GM10847 (cell line): ENCODE results near the gene DNAAF8.

Experiments used
- POLR2A ChIP-seq: IDR thresholded peaks from 2 replicates; pipeline ENCODE4 v1.6.1; 2011; ENCODE audit not compliant: insufficient read length; ENCODE audit errors: extremely low read depth

Gene DNAAF8

DNA sequence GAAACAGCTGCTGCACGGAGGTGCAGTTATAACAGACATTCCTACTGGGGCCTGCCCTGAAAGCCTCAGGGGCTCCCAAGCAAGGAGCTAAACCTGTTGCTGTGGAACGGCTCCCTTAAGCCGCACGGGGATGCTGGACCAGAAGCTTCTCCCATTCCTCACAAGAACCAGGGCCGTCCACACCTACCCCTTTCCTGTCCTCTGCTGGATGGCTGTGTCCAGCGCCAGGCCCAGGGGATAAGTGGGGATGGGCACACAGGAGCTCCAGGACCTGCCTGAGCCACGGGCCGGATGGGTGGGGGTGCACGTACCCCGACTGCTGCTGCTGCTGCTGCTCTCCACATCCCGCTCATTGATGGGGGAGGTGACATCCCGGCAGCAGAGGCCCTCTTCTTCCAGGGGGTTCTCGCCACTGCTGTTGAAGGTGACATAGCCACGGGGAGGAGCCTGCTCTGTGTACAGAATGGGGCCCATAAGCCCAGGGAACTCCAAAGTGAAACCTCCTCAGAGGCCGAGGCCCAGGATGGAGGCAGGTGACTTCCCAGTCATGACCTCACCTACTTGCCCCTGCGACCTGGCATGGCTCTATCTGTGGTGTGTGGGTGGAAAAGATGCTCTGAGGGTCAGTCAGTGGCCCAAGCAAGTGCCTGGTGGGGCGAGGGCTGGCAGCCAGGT is 32.4 kb upstream of the DNAAF8 start:
- no peak for TF ChIP-seq POLR2A

DNA sequence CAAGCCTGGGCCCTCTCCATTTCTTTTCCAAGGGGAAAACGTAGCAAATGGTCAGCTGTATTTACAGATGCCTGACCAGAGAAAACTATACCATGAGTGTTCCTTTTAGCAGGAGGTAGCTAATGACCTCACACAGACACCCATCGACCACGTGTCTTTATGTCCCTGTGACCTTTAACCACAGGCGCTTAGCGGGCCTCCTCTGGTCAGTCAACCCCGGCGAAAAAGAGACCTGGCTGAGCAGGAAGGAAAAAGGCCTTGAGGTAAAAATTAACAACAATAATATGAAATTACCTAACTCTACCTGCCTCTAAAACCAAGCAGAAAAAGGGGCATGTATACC is 31.9 kb upstream of the DNAAF8 start:
- TF ChIP-seq POLR2A = no peak

DNA sequence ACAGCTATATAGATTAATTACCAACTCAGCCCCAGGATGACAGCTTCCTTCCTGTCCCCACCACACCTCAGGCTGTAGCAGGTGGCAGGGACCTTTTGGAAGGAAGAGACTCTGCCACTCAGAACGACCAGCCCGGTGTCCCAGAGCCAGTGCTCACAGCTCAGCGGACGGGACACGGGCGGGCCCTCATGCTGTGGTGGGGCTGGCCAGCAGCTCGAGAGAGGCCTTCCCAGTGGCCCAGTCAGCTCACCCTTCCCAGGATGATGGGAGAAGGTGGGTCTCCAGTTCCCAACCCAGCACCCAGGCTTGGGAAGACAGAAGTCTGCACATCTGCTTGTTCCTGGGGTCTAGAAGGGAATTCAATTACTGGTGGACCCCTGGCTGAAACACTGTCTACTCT is 30.4 kb upstream of the DNAAF8 start:
- no peak for TF ChIP-seq POLR2A

DNA sequence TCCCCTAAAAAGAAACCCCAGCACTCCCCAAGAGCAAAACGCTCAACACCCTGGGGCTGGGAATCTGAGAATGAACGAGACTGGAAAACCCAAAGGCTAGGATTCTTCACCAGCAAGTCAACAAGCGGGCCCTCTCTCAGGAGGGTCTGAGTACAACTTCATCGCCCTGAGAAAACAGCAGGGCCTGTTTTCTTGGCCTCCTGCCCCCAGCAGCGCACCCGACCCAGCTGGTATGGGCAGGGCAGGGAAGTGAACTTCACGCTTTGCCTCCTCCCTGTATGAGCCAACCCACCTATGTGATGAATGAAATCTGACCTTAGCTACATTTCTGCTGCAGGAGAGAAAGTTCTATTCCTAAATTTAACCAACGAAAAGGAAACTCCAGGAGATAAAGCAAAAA is 29.8 kb upstream of the DNAAF8 start:
- no peak for TF ChIP-seq POLR2A

DNA sequence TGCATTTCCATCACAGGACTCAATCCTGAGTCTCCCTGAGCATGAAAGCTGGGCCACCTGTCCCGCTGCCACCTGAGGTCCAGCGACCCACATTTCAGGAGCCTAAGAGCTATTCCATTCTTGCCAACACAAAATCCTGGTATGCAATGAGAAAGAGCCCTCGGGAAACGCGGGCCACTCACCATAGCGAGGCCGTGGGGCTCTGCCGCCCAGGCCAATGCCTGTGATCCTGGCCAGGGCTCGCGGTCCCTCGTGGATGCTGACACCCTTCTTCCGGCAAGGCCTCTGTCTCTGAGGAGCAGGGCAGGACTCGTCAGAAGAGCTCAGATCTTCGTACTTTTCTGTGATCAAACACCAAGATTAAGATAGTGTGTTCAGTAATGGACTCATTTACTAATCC is 29.4 kb upstream of the DNAAF8 start:
- no peak for TF ChIP-seq POLR2A

DNA sequence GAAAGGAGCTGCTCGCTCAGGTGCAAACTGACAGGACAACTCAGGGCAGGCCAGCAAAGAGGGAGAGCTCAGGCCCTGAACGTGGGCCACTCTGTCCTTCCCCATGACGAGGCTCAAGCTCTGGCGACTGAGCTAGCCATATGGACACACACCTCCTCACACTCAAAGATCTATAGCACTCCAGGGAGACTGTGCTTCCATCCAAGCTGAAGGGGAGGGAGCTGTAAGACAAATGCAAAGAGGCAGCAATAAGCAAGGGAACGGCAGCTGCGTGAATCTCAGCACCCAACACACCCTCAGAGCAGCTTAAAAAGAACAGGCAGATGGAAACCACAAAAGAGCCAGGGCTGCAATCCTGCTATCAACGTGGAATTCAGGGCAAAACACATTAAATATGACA is 27.5 kb upstream of the DNAAF8 start:
- no peak for TF ChIP-seq POLR2A

DNA sequence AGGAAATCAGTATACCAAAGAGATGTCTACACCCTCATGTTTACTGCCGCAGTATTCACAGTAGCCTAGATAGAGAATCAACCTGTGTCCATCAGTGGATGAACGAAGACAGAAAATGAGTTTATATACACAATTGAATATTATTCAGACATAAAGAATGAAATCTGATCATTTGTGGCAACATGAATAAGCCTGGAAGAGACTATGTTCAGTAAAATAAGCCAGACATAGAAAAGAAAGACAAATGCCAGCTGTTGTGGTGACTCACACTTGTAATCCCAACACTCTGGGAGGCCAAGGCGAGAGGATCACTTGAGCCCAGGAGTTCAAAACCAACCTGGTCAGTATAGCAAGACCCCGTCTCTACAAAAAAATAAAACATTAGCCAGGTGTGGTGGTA is 24.9 kb upstream of the DNAAF8 start:
- TF ChIP-seq POLR2A = no peak

DNA sequence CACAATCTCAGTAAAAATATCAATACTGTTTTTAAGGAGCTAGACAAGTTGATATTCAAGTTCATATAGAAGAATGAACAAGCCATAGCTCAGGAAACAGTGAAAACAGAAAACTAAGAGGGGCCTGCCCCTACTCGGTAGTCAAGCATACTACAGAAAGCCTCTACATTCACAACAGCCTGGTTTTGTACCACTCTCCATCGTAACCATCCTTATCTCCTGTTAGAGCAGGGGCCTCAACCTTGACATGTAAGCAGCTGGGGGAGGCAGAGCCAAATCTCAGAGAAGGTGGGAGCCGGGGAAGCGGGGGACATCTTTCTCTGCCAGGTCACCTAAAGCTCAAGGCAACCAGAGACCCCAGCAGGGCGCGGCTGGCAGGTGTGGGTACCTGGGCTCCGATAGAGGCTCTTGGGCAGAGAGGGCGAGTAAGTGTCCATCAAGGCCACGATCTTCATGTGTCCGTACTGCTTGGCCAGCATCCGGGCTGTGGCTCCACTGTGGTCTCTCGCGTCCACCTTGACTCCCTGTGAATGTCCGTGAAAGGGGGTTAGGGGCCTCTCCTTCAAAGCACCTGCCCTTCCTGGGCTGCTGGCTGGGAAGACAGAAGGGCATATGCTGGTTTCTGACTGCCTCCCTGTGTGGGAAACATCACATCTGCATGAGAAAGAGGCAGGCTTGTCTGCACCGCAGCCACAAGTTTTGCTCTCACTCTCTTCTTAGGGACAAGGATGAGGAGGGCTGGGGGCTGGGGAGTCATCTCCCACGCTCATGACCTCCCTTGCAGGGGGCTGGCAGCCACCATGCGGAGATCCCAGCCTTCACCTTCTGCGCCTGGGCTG is 20.5 kb upstream of the DNAAF8 start:
- no peak for TF ChIP-seq POLR2A

DNA sequence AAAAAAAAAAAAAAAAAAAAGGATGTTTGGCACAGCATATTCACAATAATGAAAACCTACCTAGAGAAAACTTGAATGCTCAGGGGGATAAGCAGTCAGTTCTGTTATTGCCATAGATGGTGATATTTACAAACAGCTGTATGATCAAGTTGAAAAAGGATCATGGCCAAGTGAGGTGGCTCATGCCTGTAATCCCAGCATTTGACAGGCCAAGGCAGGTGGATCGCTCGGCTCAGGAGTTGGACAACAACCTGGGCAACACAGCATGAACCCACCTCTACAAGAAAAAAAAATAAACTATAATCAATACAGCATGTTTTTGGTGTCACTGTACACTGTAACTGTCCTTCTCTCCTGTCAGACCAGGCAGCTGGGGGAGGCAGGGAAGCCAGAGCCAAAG is 19.3 kb upstream of the DNAAF8 start:
- TF ChIP-seq POLR2A = no peak

DNA sequence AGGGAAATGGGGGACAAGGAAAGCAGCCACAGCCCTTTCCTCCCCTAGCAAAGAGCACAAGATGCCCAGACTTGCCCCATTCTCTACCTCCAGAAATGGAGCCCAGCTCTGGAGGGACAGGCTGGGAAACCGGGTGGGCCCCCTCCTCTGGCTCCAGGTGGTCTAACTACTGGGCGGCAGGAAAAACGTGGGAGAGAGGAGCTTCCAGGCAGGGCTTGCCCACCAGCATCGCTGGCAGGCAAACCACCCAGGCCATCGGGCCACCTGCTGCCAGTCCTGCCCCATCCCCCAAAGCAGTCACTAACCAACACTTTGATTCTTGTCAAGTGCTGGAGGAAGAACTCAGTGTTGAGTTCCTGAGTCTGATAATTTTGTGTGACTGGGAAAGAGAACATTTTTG is 15.9 kb upstream of the DNAAF8 start:
- TF ChIP-seq POLR2A = no peak

DNA sequence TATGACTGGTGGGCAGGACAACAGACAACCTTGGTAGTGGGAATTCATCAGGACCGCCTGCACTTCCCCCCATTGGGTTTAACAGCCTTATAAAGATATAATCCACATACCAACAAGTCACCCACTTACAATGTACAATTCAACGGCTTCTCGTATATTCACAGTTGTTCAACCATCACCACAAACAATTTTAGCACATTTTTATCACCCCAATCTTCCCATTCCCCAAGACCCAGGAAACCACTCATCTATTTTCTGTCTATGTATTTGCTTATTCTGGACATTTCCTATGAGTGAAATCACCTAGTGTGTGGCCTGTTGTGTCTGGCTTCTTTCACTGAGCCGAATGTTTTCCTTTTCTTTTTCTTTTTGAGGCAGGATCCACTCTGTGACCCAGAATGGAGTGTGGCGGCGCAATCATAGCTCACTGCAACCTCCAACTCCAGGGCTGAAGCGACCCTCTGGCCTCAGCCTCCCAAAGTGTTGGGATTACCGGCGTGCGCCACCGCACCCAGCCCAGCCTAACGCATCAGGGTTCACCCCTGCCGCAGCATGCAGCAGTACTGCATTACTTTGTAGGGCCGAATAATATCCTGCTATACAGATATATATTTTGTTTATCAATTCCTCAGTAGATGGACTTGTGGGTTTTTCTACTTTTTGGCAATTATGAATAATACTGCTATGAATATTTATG is 11.1 kb upstream of the DNAAF8 start:
- TF ChIP-seq POLR2A = no peak

DNA sequence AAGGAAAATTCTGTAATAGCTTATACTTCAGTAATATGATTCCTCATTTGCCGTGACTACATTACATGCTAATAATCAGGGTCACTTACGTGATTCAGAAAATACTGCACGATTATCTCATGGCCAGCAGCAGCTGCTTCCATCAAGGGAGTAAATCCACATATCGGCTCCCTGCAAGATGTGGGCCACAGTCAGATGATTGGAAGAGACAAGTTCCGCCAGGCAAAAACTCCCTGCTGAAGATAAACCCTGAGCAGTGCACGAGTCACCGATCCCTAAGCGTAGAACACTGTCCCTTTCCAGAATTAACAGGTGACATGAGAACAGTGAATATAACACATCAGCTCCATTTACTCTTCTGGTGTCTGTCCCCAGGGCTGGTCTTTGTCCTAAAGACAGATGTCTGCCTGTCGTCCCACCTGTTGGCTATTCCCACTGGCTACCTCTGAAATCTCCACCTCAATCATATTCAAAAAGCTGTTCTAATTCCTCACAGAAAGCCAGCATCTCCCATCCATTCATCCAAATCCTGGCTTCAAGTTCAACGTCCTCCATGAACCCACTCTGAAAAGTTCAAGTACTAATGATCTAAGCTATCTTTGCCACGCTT is 9.6 kb upstream of the DNAAF8 start:
- TF ChIP-seq POLR2A = no peak

DNA sequence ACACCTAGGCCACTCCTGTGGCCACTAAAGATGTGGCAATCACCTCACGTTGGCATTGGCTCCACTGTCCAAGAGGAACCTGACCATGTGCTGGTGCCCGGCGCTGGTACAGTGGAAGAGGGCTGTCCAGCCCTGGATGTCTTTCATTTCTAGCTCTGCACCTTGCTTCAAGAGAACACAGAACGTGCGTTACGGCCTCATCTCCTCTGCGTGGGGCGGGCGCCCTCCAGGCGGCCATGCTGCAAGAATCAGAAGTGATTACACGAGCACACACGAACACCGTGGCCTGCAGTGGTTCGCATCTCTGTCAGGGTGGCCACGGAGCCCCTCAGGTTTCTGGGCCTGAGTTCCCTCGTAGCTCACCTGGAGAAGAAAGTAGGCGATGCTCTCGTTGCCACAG is 7.7 kb upstream of the DNAAF8 start:
- TF ChIP-seq POLR2A = no peak

DNA sequence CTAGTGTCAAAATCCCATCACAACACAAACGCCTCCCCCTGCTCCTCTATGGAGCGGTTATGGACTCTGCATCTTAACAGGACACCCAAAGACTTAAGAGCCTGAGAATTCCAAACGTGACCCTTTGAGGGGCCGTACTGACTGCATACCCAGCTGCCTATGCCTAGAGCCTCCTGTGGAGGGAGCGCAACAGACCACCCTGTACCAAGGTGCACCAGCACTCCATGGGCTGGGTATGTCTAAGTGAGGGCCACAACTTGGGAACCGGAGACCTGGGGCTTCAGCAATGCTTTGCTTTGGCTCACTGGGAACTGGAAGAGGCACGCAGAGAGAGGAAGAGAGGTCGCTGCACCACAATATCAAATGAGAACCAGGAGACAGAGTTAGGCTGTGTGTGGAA is 5.7 kb upstream of the DNAAF8 start:
- no peak for TF ChIP-seq POLR2A

DNA sequence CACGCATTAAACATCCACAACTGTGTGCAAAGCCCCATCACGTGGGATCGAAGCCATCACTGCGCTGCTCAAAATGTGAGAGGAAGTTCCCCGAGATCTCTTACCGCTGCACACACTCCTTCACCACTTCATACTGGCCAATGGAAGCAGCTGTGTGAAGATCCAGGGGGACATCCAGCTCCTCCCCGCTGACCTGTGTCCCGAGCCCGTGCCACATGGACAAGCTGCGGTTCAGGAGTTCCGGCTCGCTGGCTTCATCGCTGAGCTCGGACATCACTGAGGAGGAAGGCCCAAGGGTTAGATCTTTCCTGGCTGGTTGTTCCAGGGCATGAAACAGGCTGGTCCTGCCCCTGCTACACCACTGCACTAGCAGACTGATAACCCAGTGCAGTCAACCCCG is 4.5 kb upstream of the DNAAF8 start:
- no peak for TF ChIP-seq POLR2A

DNA sequence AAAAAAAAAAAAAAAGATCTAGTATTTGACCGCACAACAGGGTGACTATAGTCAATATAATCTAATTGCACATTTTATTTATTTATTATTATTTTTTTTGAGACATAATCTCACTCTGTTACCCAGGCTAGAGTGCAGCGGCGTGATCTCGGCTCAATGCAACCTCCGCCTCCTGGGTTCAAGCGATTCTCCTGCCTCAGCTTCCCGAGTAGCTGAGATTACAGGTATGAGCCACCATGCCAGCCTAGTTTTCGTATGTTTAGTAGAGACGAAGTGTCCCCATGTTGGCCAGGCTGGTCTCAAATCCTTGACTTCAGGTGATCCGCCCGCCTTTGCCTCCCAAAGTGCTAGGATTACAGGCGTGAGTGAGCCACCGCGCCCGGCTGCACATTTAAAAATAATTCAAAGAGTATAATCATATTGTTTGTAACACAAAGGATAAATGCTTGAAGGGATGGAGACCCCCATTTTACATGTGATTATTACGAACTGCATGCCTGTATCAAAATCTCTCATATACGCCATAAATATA is 1.1 kb upstream of the DNAAF8 start:
- TF ChIP-seq POLR2A = no peak
